BLaER1 treated with 17β-estradiol and CSF1 and Interleukin-3, amounts not matched to agents 10 nM and 100 nM (cell line): ENCODE results near the gene CSAG3.

Source experiments
- H3K27ac ChIP-seq, 11 experiments: shearing (Covaris generic); formaldehyde crosslinking; 2 replicates each; pipeline ENCODE4 v1.8.1; 2022
- H3K27me3 ChIP-seq, 11 experiments: shearing (Covaris generic); formaldehyde crosslinking; 2 replicates each; pipeline ENCODE4 v1.8.1; 2022
- H3K36me3 ChIP-seq, 11 experiments: shearing (Covaris generic); formaldehyde crosslinking; 2 replicates each; pipeline ENCODE4 v1.8.1; 2022
- H3K4me1 ChIP-seq, 10 experiments: shearing (Covaris generic); formaldehyde crosslinking; 2 replicates each; pipeline ENCODE4 v1.8.1; 2022
- H3K4me2 ChIP-seq, 11 experiments: shearing (Covaris generic); formaldehyde crosslinking; 2 replicates each; pipeline ENCODE4 v1.8.1; 2022
- H3K4me3 ChIP-seq, 10 experiments: shearing (Covaris generic); formaldehyde crosslinking; 2 replicates each; pipeline ENCODE4 v1.8.1; 2022
- H3K9ac ChIP-seq, 11 experiments: shearing (Covaris generic); formaldehyde crosslinking; 2 replicates each; pipeline ENCODE4 v1.8.1; 2022
- H3K9me3 ChIP-seq, 11 experiments: shearing (Covaris generic); formaldehyde crosslinking; replicated peaks in 1 of 11; 2 replicates each; pipeline ENCODE4 v1.8.1; 2022
- H4K20me1 ChIP-seq, 11 experiments: shearing (Covaris generic); formaldehyde crosslinking; 2 replicates each; pipeline ENCODE4 v1.8.1; 2022
- Cebpa-rat ChIP-seq, 11 experiments: shearing (Covaris generic); IDR thresholded peaks; 2 replicates each; pipeline ENCODE4 v1.8.1; 2022

CSAG3 gene

GRCh38 chrX:152806035-152806434 lies 47.0 kb downstream of the CSAG3 start:
- Histone ChIP-seq H4K20me1 (peaks cover 0 to 6% (median 0%) of the 10 kb centered on the region in 11 experiments; a peak in 3 of 22 replicates), H3K4me3 (no peak overlapping the region), H3K27ac (no peak overlapping the region), H3K9ac (no peak overlapping the region), H3K36me3 (no peaks in the 10 kb centered on the region), H3K27me3 (peaks cover 85 to 100% (median 95%) of the 10 kb centered on the region in 11 experiments), H3K9me3 (no peaks in the 10 kb centered on the region; a peak in 1 of 22 replicates), H3K4me2 (no peak overlapping the region), H3K4me1 (peaks cover 0 to 4% (median 0%) of the 10 kb centered on the region in 10 experiments; a peak in 1 of 20 replicates)
- TF ChIP-seq Cebpa-rat (IDR thresholded peaks at IDR 0.05), result no peak
